Vagina (tissue), 2 donors: ENCODE measurements around the gene ZNF445. TPM values are rescaled to one million over a fixed set of nuclear protein-coding genes. Genes with fewer than 3 reads are reported as not detected.
A peak's percentile ranks its signal among the peaks of the same experiment; 100 is the strongest.

ENCODE experiments used
- DNase-seq, 2 donors: peaks; one replicate each; pipeline ENCODE4 v3.0.0-alpha.2; 2017; ENCODE audit errors: extremely low spot score in 2 of 2
- H3K27ac ChIP-seq: fragments of 200-600 bp; sonication (generic); one replicate; pipeline ENCODE4 v1.5.1; 2019
- H3K27me3 ChIP-seq: fragments of 200-600 bp; sonication (generic); one replicate; pipeline ENCODE4 v1.5.1; 2019
- H3K36me3 ChIP-seq, 2 donors: fragments of 200-600 bp; sonication (generic); one replicate each; pipeline ENCODE4 v1.5.1; 2017 to 2019
- H3K4me1 ChIP-seq: fragments of 200-600 bp; sonication (generic); one replicate; pipeline ENCODE4 v1.5.1; 2019
- H3K4me3 ChIP-seq, 2 donors: fragments of 200-600 bp; sonication (generic); 1 replicate in 1 of 2; 2 replicates in 1 of 2; pipeline ENCODE4 v1.5.1; 2016 to 2019
- H3K9me3 ChIP-seq: fragments of 200-600 bp; sonication (generic); one replicate; pipeline ENCODE4 v1.5.1; 2019
- CTCF ChIP-seq, 3 experiments: fragments of 450-650 bp in 2 of 3; fragments of 200-600 bp in 1 of 3; sonication (generic) in 1 of 3; IDR thresholded peaks; one replicate each; pipeline ENCODE4 v1.5.1; 2017 to 2019; ENCODE audit warnings: antibody characterized with exemption in 3 of 3, mild to moderate bottlenecking in 2 of 3, moderate library complexity in 2 of 3
- POLR2A ChIP-seq, 2 donors: fragments of 450-650 bp; IDR thresholded peaks; one replicate each; pipeline ENCODE4 v1.6.1; 2017; ENCODE audit warnings: antibody characterized with exemption in 2 of 2, mild to moderate bottlenecking in 2 of 2, moderate library complexity in 2 of 2
- POLR2AphosphoS5 ChIP-seq, 2 donors: sonication (generic); formaldehyde crosslinking; IDR thresholded peaks; one replicate each; pipeline ENCODE4 v1.9.0; 2017; ENCODE audit warnings: antibody characterized with exemption in 2 of 2, mild to moderate bottlenecking in 2 of 2, low read depth in 1 of 2; ENCODE audit not compliant: insufficient read depth in 1 of 2
- intact Hi-C: fragments of 100-400 bp; cut with DNase I; formaldehyde crosslinking; loops from one replicate; pipeline ENCODE4 v1.15.1; 2023
- total RNA-seq: library from RNA; depleted of rRNA; stranded (reverse); fragments of >200 nt; gene quantifications from one replicate; pipeline ENCODE4 v1.2.3, GENCODE V29; 2016

The ZNF445 gene
- total RNA-seq = 8.8 TPM

GRCh38 chr3:44477312-44478030, at the start of gene ZNF445:
TSS of gene ZNF445 (minus strand) at chr3:44477670. CDS start at chr3:44455549, 22,121 bp downstream.
- no peak for DNase-seq
- Histone ChIP-seq H3K27me3 (no peaks in the 10 kb centered on the region), H3K9me3 (no peaks in the 10 kb centered on the region), H3K4me3 (peak within 1 kb of the TSS; percentile 79 to 80), H3K4me1 (peaks cover 32% of the 10 kb centered on the region), H3K27ac (peak within 1 kb of the TSS; percentile 76), H3K36me3 (no peaks in the 10 kb centered on the region)
- intact Hi-C loops = no loop called here
- peak in 1 of 2 donors; percentile 34 for TF ChIP-seq POLR2A (IDR thresholded peaks at IDR 0.05)
- peak in 1 of 2 donors; percentile 20 for TF ChIP-seq POLR2AphosphoS5 (IDR thresholded peaks at IDR 0.05; ENCODE audit: insufficient read depth in 1 of 2, low read depth in 1 of 2)
- TF ChIP-seq CTCF (IDR thresholded peaks at IDR 0.05) = no peak

- Histone ChIP-seq H3K36me3 (no peaks in the 10 kb centered on the region), H3K27ac (no peak overlapping the region), H3K27me3 (no peaks in the 10 kb centered on the region), H3K4me3 (no peak overlapping the region), H3K9me3 (no peaks in the 10 kb centered on the region), H3K4me1 (no peaks in the 10 kb centered on the region)
- intact Hi-C loops = no loop called here
- no peak for DNase-seq
- no peak for TF ChIP-seq POLR2A (IDR thresholded peaks at IDR 0.05)
These were observed 47.6 kb upstream of the ZNF445 start for GRCh38 chr3:44525060-44525459.

- H3K36me3 ChIP-seq = no peaks in the 10 kb centered on the region
These were observed 45.0 kb upstream of the ZNF445 start for GRCh38 chr3:44522494-44522933.

GRCh38 chr3:44521721-44522120, 44.3 kb upstream of the ZNF445 start:
- TF ChIP-seq CTCF (IDR thresholded peaks at IDR 0.05) = no peak
- TF ChIP-seq POLR2A (IDR thresholded peaks at IDR 0.05) = no peak
- no peak for DNase-seq
- intact Hi-C loops = no loop called here
- H3K4me3 ChIP-seq = no peak overlapping the region
- H3K36me3 ChIP-seq = no peaks in the 10 kb centered on the region
- no peaks in the 10 kb centered on the region for H3K9me3 ChIP-seq
- H3K27ac ChIP-seq = no peak overlapping the region
- H3K4me1 ChIP-seq = no peaks in the 10 kb centered on the region
- H3K27me3 ChIP-seq = no peaks in the 10 kb centered on the region

More at GRCh38 chr3:44522494-44522933, 45.0 kb upstream of the ZNF445 start:
- no peak overlapping the region for H3K27ac ChIP-seq
- no peaks in the 10 kb centered on the region for H3K9me3 ChIP-seq
- no peak for DNase-seq
- H3K4me1 ChIP-seq = no peaks in the 10 kb centered on the region
- TF ChIP-seq POLR2A (IDR thresholded peaks at IDR 0.05) = no peak
- no peak for TF ChIP-seq POLR2AphosphoS5 (IDR thresholded peaks at IDR 0.05; ENCODE audit: insufficient read depth in 1 of 2, low read depth in 1 of 2)
- no peak for TF ChIP-seq CTCF (IDR thresholded peaks at IDR 0.05)
- H3K4me3 ChIP-seq = no peak overlapping the region
- H3K27me3 ChIP-seq = no peaks in the 10 kb centered on the region
- intact Hi-C loops = no loop called here

GRCh38 chr3:44518782-44519156, 41.3 kb upstream of the ZNF445 start:
- TF ChIP-seq POLR2A (IDR thresholded peaks at IDR 0.05) (no peak), CTCF (IDR thresholded peaks at IDR 0.05) (no peak), POLR2AphosphoS5 (IDR thresholded peaks at IDR 0.05; ENCODE audit: insufficient read depth in 1 of 2, low read depth in 1 of 2) (no peak)
- no peaks in the 10 kb centered on the region for H3K9me3 ChIP-seq
- DNase-seq = no peak
- no peak overlapping the region for H3K27ac ChIP-seq
- no peak overlapping the region for H3K4me3 ChIP-seq
- intact Hi-C loops = no loop called here
- no peaks in the 10 kb centered on the region for H3K27me3 ChIP-seq
- H3K36me3 ChIP-seq = no peaks in the 10 kb centered on the region
- no peaks in the 10 kb centered on the region for H3K4me1 ChIP-seq
